A549 (cell line): Measurements from ENCODE around the gene EIF4EBP3. TPM values are rescaled to one million over a fixed set of nuclear protein-coding genes. Genes with fewer than 3 reads are reported as not detected.
A peak's percentile ranks its signal among the peaks of the same experiment; 100 is the strongest.

Experiments
- ATAC-seq, 2 experiments: fragments of 200-7000 bp in 1 of 2; fragments of >200 bp in 1 of 2; cut with Nextera tagmentation in 1 of 2; cut with Tn5 transposase in 1 of 2; 3 replicates each; pipeline versions ENCODE4 v1.8.0 to v1.9.1; 2018 to 2020; ENCODE audit warnings: mild to moderate bottlenecking in 1 of 2, moderate library complexity in 1 of 2
- CTCF ChIA-PET: fragments of 300-600 bp; sonication (Branson Sonifier 250); formaldehyde crosslinking; extraction: SDS; loops from one replicate; lab custom pipeline; 2021; ENCODE audit warnings: antibody characterized with exemption, inconsistent platforms; lab: Yijun Ruan, JAX
- POLR2A ChIA-PET: fragments of 350-600 bp; formaldehyde crosslinking; extraction: SDS; loops from one replicate; lab custom pipeline; 2021; ENCODE audit warnings: antibody characterized with exemption, inconsistent platforms; lab: Yijun Ruan, JAX
- DNase-seq, 2 experiments: peaks; one replicate each; pipeline versions ENCODE4 v3.0.0 to v3.0.0-alpha.2; 2011 to 2016; ENCODE audit warnings: low read depth in 1 of 2, low spot score in 1 of 2
- FAIRE-seq: peaks from 2 replicates; lab custom pipeline; 2011; peaks lifted over from hg19 to GRCh38; lab: Jason Lieb, UNC
- H3K27ac ChIP-seq, 2 experiments: fragments of >200 bp; sonication (Bioruptor Twin); formaldehyde crosslinking; 3 replicates each; pipeline ENCODE4 v1.5.1; 2016 to 2017
- H3K4me1 ChIP-seq: fragments of >200 bp; sonication (Bioruptor Twin); formaldehyde crosslinking; 3 replicates; pipeline ENCODE4 v1.6.1; 2016
- H3K4me2 ChIP-seq: fragments of >200 bp; sonication (Bioruptor Twin); formaldehyde crosslinking; 3 replicates; pipeline ENCODE4 v1.6.1; 2016
- H3K4me3 ChIP-seq: fragments of >200 bp; sonication (Bioruptor Twin); formaldehyde crosslinking; 3 replicates; pipeline ENCODE4 v1.5.1; 2016
- H3K9me3 ChIP-seq: fragments of >200 bp; sonication (Bioruptor Twin); formaldehyde crosslinking; 3 replicates; pipeline ENCODE4 v1.6.1; 2016
- CEBPB ChIP-seq, 2 experiments: fragments of >200 bp in 1 of 2; sonication (Bioruptor Twin) in 1 of 2; formaldehyde crosslinking in 1 of 2; IDR thresholded peaks; 2 replicates each; pipeline ENCODE4 v1.6.1; 2012 to 2016
- CHD2 ChIP-seq: fragments of 150-350 bp; IDR thresholded peaks from 2 replicates; pipeline ENCODE4 v1.6.1; 2014; ENCODE audit warnings: low read length; ENCODE audit not compliant: partially characterized antibody
- EHF ChIP-seq: fragments of 250-450 bp; sonication (Bioruptor Pico); IDR thresholded peaks from 2 replicates; pipeline ENCODE4 v1.5.0; 2020; ENCODE audit warnings: mild to moderate bottlenecking
- FOSB ChIP-seq: fragments of 250-450 bp; sonication (Bioruptor Pico); IDR thresholded peaks from 2 replicates; pipeline ENCODE4 v1.5.0; 2020; ENCODE audit warnings: mild to moderate bottlenecking, moderate library complexity
- GATA3 ChIP-seq: IDR thresholded peaks from 2 replicates; pipeline ENCODE4 v1.6.1; 2012; ENCODE audit warnings: borderline replicate concordance
- HOXA7 ChIP-seq: fragments of 250-450 bp; sonication (Bioruptor Pico); IDR thresholded peaks from 2 replicates; pipeline ENCODE4 v1.5.0; 2020; ENCODE audit warnings: mild to moderate bottlenecking, moderate library complexity
- HOXB13 ChIP-seq: fragments of 250-450 bp; sonication (Bioruptor Pico); IDR thresholded peaks from 2 replicates; pipeline ENCODE4 v1.5.0; 2020; ENCODE audit warnings: low read depth, mild to moderate bottlenecking, moderate library complexity
- HOXB5 ChIP-seq: fragments of 250-450 bp; sonication (Bioruptor Pico); IDR thresholded peaks from 2 replicates; pipeline ENCODE4 v1.5.0; 2020; ENCODE audit warnings: mild to moderate bottlenecking, moderate library complexity
- JUNB ChIP-seq: fragments of >200 bp; sonication (Bioruptor Twin); formaldehyde crosslinking; IDR thresholded peaks from 2 replicates; pipeline ENCODE4 v1.6.1; 2016
- KDM5A ChIP-seq: fragments of 200-600 bp; sonication (generic); IDR thresholded peaks from 2 replicates; pipeline ENCODE4 v1.6.1; 2016; ENCODE audit warnings: antibody characterized with exemption, mild to moderate bottlenecking
- MAZ ChIP-seq: fragments of 150-350 bp; IDR thresholded peaks from 2 replicates; pipeline ENCODE4 v1.6.1; 2014; ENCODE audit warnings: antibody characterized with exemption, low read depth, low read length, borderline replicate concordance
- MYC ChIP-seq: IDR thresholded peaks from 2 replicates; pipeline ENCODE4 v1.6.1; 2012; ENCODE audit warnings: mild to moderate bottlenecking, inconsistent platforms, low read length, improper control_type of control experiment, borderline replicate concordance
- NR3C1 ChIP-seq: fragments of >200 bp; sonication (Bioruptor Twin); formaldehyde crosslinking; IDR thresholded peaks from 3 replicates; pipeline ENCODE4 v1.6.1; 2017
- RARB ChIP-seq: fragments of 250-450 bp; sonication (Bioruptor Pico); IDR thresholded peaks from 2 replicates; pipeline ENCODE4 v1.8.0; 2021; ENCODE audit warnings: mild to moderate bottlenecking, moderate library complexity
- RFX5 ChIP-seq: fragments of 450-650 bp; IDR thresholded peaks from 2 replicates; pipeline ENCODE4 v1.7.1; 2014; ENCODE audit warnings: antibody characterized with exemption, mild to moderate bottlenecking, moderate library complexity
- SMC3 ChIP-seq: fragments of >200 bp; sonication (Bioruptor Twin); formaldehyde crosslinking; IDR thresholded peaks from 3 replicates; pipeline ENCODE4 v1.6.1; 2018; ENCODE audit warnings: inconsistent platforms
- TFCP2L1 ChIP-seq: fragments of 250-450 bp; sonication (Bioruptor Pico); IDR thresholded peaks from 2 replicates; pipeline ENCODE4 v1.5.0; 2021; ENCODE audit warnings: mild to moderate bottlenecking
- ZNF302 ChIP-seq: fragments of 250-450 bp; sonication (Bioruptor Pico); IDR thresholded peaks from 2 replicates; pipeline ENCODE4 v1.9.0; 2021; ENCODE audit warnings: inconsistent platforms, mild to moderate bottlenecking, moderate library complexity
- WGBS: methylation state at CpG from one replicate; pipeline ENCODE4 v1.1.6; 2017; ENCODE audit errors: missing lambda C conversion rate; 5-methylcytosine and 5-hydroxymethylcytosine counted together
- polyA plus RNA-seq, 4 experiments: library from polyadenylated mRNA; depleted of rRNA in 3 of 4; stranded (reverse); fragments of >200 nt; fragmentation: RNase III in 1 of 4; extraction: RNeasy Plus Mini Kit Qiagen cat#74134 plus additional on column Dnase treatment in 1 of 4; gene quantifications; 2 replicates in 3 of 4; 3 replicates in 1 of 4; pipeline ENCODE4 v1.2.3, GENCODE V29; 2011 to 2017
- TF ChIP-seq, protein P1 (sequence below): fragments of 250-450 bp; sonication (Bioruptor Pico); IDR thresholded peaks from 2 replicates; pipeline ENCODE4 v1.5.0; 2020; ENCODE audit warnings: low read depth, mild to moderate bottlenecking, moderate library complexity
- TF ChIP-seq, protein P2 (sequence below): fragments of 150-350 bp; IDR thresholded peaks from 2 replicates; pipeline ENCODE4 v1.6.1; 2014; ENCODE audit warnings: low read depth, mild to moderate bottlenecking, low read length
- TF ChIP-seq, protein P3 (sequence below): IDR thresholded peaks from 2 replicates; pipeline ENCODE4 v1.6.1; 2012; ENCODE audit warnings: low read depth, borderline replicate concordance
- TF ChIP-seq, protein P4 (sequence below): fragments of >200 bp; sonication (Bioruptor Twin); formaldehyde crosslinking; IDR thresholded peaks from 3 replicates; pipeline ENCODE4 v1.6.1; 2016
- TF ChIP-seq, protein P5 (sequence below): fragments of >200 bp; sonication (Bioruptor Twin); formaldehyde crosslinking; IDR thresholded peaks from 2 replicates; pipeline ENCODE4 v1.6.1; 2016

EIF4EBP3 gene
- polyA plus RNA-seq, 2 of the 4 experiments (the other 2 are of a cell fraction) = 0.96 to 2.0 TPM

DNA sequence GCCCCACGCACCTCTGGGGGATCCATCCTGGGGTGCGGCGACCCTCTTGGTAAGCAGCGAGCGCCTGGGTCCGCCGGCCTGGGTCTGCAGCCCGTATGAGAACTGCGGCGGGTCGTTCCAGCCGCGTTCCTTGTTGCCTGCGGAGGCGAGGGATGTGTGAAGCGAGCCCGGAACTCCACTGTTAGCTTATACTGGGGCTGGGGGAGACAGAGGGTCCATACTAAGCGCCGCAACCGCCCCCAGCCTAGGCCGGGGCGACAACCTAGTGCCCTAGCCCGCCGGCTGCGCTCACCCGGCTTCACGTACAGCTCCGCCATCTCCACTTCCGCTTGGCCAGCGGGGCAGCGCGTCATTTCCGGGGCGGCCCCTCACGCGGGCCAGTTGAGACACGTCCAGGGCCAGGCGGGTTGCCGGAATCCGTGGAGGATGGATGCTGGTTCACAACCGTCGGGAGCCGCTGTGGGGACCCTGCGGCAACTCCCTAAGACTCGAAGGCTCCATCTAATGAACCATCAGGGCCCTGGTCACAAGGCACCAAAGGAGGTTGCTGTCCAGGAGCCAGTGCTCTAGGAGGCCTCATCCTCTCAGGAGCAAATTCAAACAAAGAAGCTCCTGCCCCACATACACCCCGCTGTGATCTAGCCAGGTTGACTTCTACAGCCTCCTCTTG lies 9.8 kb downstream of the EIF4EBP3 start, which contains the start of gene SRA1 (continued):
- TF ChIP-seq, protein P1, sequence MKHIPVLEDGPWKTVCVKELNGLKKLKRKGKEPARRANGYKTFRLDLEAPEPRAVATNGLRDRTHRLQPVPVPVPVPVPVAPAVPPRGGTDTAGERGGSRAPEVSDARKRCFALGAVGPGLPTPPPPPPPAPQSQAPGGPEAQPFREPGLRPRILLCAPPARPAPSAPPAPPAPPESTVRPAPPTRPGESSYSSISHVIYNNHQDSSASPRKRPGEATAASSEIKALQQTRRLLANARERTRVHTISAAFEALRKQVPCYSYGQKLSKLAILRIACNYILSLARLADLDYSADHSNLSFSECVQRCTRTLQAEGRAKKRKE (CRISPR knock-in tag) = no peak
- TF ChIP-seq NR3C1 = no peak
- TF ChIP-seq, protein P2, sequence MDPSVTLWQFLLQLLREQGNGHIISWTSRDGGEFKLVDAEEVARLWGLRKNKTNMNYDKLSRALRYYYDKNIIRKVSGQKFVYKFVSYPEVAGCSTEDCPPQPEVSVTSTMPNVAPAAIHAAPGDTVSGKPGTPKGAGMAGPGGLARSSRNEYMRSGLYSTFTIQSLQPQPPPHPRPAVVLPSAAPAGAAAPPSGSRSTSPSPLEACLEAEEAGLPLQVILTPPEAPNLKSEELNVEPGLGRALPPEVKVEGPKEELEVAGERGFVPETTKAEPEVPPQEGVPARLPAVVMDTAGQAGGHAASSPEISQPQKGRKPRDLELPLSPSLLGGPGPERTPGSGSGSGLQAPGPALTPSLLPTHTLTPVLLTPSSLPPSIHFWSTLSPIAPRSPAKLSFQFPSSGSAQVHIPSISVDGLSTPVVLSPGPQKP = no peak
- TF ChIP-seq JUNB = no peak
- TF ChIP-seq SMC3 = no peak

DNA sequence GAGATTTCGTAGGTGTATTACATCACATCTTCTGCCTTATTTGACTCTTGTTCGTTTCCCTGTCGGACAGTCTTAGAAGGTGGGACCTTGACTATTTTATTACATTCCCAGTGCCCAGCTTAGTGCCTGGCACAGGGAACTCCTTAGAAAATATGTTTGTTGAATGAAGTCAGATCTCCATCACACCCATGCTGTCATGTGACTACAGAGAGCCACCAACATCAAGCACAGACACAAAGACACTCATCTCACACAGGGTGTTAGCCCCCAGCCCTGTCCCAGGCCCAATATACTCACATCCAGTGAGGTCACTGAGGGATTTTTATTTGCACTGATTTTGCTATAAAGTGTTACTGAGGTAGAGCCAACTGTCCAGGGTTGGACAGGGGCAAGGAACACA lies 10.5 kb downstream of the EIF4EBP3 start:
- Histone ChIP-seq H3K4me3 (peak overlapping the region; percentile 75), H3K4me1 (peaks cover 31% of the 10 kb centered on the region)
- TF ChIP-seq JUNB (no peak), EHF (no peak), RARB (no peak), RFX5 (no peak), CEBPB (IDR thresholded peaks at IDR 0.05) (no peak), HOXB5 (no peak), KDM5A (no peak), FOSB (CRISPR knock-in tag) (no peak), ZNF302 (CRISPR knock-in tag) (no peak), TFCP2L1 (no peak), MYC (no peak), HOXB13 (CRISPR knock-in tag) (no peak), HOXA7 (CRISPR knock-in tag) (no peak), MAZ (no peak), GATA3 (no peak), CHD2 (no peak)
- TF ChIP-seq, protein P3, sequence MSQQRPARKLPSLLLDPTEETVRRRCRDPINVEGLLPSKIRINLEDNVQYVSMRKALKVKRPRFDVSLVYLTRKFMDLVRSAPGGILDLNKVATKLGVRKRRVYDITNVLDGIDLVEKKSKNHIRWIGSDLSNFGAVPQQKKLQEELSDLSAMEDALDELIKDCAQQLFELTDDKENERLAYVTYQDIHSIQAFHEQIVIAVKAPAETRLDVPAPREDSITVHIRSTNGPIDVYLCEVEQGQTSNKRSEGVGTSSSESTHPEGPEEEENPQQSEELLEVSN = no peak
- TF ChIP-seq, protein P4, sequence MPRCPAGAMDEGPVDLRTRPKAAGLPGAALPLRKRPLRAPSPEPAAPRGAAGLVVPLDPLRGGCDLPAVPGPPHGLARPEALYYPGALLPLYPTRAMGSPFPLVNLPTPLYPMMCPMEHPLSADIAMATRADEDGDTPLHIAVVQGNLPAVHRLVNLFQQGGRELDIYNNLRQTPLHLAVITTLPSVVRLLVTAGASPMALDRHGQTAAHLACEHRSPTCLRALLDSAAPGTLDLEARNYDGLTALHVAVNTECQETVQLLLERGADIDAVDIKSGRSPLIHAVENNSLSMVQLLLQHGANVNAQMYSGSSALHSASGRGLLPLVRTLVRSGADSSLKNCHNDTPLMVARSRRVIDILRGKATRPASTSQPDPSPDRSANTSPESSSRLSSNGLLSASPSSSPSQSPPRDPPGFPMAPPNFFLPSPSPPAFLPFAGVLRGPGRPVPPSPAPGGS = no peak
- TF ChIP-seq, protein P5, sequence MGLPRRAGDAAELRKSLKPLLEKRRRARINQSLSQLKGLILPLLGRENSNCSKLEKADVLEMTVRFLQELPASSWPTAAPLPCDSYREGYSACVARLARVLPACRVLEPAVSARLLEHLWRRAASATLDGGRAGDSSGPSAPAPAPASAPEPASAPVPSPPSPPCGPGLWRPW = no peak
- TF ChIP-seq, all 56 proteins: peak for 0
- Histone ChIP-seq H3K4me2 (peak overlapping the region; percentile 86), H3K27ac (peak overlapping the region; percentile 89 to 96), H3K9me3 (no peaks in the 10 kb centered on the region)
- WGBS = 81% methylated on average over 3 of the region's 3 CpGs
- no peak for FAIRE-seq
- DNase-seq = no peak
- no peak for ATAC-seq
- ChIA-PET POLR2A (interaction anchor here (0.6 to 2.9 kb wide), 13 partner anchors 10 to 313 kb away, joined by 3 to 32 read pairs (median 5); partner anchors contain the start of genes EIF4EBP3, HARS1, HARS2 and IK), CTCF (interaction anchor here (0.7 to 2.0 kb wide), 5 partner anchors 9 to 88 kb away, joined by 3 to 8 read pairs (median 4); partner anchors contain the start of gene EIF4EBP3)
